IPS-18c (cell line): ENCODE results near the gene CIB1.
A peak's percentile ranks its signal among the peaks of the same experiment; 100 is the strongest.
"Not testable (repeated sequence)": the region's sequence is repeated elsewhere in the genome, so short reads cannot be mapped to it uniquely, and the experiment has no call there.

Source experiments
- H3K4me3 ChIP-seq: 2 replicates; pipeline ENCODE4 v1.7.0; 2013; ENCODE audit warnings: low read depth, mild to moderate bottlenecking, low read length, moderate library complexity; ENCODE audit not compliant: insufficient read depth
- H3K9me3 ChIP-seq: one replicate; pipeline ENCODE4 v1.6.1; 2013; ENCODE audit warnings: mild to moderate bottlenecking, low read length, moderate library complexity; ENCODE audit not compliant: control insufficient read depth, insufficient read depth

The CIB1 gene

DNA sequence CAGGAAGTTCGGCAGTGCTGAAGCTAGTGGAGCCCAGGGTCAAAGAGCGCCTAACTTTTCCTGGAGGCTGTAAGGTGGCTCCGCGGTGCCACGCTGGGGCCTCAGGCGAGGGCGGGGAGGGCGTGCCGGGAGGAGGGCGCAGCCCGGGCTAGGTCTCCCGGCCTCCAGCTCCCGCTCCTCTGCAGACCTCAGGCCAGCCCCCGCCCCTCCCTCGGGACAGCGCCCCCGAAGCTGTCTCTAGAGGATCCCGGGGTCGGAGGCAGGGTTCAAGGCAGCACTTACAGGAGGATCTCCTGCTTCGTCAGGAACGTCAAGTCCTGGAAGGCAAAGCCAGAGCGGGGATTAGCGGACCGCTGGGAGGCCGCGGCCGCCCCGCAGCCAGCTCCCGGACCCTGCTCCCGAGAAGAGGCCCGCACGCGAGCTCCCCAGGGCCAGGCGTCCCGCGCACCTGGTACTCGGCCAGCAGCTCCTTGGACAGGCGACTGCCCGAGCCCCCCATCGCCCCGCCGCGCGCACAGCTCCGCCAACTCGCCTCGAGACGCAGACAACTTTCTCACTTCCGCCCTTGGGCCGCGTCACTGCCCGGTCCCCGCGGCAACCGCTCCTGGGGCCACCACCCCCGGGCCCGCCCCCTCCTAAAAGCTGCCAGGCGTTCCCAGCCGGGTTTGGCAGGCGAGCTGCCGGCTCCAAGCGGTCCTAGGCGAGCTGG is at the start of gene CIB1:
CIB1 (minus strand) TSS at position 555 of the 709 bp plus-strand sequence; CDS start at position 499, 56 bp downstream.
- Histone ChIP-seq H3K9me3 (no peaks in the 10 kb centered on the region), H3K4me3 (peak within 1 kb of the TSS; percentile 79)

DNA sequence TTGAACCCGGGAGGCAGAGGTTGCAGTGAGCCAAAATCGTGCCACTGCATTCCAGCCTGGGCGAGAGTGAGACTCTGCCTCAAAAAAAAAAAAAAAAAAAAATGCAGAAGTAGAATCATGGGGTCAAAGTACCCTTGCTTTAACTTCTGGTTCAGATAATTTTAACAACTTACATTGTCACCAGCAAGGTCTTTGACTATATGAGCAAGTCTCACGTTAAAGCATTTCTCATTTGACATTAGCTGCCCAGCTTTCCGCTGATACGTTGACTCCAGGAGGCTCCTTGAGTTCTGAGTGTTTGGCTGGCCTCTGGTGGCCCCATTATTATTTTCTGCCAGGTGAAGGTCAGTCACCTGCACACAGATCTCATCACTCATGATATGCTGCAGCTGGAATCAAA is 47.9 kb upstream of the CIB1 start:
- not testable (repeated sequence) for H3K9me3 ChIP-seq, H3K4me3 ChIP-seq

DNA sequence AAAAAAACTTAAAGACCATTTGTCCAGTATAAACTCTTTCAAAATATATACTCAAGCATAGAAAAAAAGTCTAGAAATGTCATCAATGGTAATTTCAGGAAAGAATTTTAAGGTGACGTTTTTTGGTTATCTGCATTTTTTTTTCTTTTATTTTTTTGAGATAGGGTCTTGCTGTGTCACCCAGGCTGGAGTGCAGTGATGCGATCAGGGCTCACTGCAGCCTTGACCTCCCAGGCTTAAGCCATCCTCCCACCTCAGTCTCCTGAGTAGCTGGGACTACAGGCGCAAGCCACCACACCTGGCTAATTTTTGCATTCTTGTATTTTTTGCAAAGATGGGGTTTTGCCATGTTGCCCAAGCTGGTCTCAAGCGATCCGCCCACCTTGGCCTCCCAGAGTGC is 47.0 kb upstream of the CIB1 start:
- not testable (repeated sequence) for H3K9me3 ChIP-seq, H3K4me3 ChIP-seq

DNA sequence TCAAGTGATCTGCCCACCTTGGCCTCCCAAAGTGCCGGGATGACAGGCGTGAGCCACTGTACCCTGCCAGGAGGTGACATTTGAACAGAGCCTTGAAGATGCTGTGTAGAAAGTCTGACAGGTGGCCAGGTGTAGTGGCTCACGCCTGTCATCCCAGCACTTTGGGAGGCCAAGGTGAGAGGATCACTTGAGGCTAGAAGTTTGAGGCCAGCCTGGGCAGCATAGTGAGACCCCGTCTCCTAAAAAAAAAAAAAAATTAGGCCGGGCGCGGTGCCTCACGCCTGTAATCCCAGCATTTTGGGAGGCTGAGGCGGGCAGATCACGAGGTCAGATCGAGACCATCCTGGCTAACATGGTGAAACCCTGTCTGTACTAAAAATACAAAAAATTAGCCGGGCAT is 44.7 kb upstream of the CIB1 start:
- H3K9me3 ChIP-seq, H3K4me3 ChIP-seq: not testable (repeated sequence)

DNA sequence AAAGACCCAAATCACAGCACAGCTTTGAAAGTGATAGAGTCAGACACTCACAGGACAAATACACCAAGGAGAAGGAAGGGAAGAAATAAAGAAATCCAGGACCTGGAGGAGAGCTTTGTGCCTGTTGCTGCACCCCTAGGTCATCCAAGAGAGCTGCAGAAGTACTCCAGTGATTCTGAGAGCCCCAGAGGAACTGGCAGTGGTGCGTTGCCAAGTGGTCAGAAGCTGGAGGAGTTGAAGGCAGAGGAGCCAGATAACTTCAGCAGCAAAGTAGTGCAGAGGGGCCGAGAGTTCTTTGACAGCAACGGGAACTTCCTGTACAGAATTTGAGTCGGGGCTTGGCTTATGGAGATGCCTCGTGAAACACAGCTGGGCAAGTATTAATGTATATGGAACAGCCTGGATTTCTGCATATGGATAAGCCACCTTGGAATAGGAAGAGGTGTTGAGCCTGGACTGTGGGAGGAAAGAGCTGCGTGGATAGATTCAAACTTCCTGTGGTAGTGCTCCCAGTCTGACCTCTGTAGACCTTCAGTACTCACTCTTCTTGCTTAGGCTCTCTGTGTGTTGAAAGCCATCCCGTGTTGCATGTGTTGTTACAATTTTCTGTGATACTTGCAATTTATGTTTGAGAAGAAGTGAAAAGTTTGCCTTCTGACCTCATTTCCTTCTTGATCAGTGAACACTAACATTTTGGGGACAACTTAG is 37.9 kb upstream of the CIB1 start:
- no peak overlapping the region for H3K4me3 ChIP-seq

DNA sequence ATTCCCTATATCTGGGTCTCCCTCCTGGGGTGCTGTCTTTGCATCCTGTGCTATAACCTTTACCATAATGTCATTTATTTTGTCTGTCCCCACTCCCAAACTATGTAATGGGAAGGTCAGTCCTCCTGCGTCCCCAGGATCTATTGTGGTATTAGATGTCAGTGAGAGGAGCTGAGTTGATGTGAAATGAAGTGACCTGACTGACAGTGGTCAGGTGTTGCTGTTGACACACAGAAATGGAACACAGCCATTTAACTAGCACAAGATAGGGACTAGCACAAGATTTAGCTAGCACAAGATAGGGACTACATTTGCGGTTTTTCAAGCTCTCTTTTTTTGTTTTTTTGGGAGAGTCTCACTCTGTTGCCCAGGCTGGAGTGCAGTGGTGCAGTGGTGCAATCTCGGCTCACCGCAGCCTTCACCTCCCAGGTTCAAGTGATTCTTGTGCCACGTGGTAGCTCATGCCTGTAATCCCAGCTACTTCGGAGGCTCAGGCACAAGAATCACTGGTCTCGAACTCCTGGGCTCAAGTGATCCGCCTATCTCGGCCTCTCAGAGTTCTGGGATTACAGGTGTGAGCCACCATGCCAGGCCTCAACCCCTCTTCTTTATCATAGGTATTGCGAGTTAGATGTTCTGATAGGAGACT is 36.9 kb upstream of the CIB1 start:
- Histone ChIP-seq H3K4me3 (no peak overlapping the region), H3K9me3 (peaks cover 3% of the 10 kb centered on the region)

More for the DNA sequence above, 37.9 kb upstream of the CIB1 start:
- H3K9me3 ChIP-seq = peaks cover 3% of the 10 kb centered on the region

DNA sequence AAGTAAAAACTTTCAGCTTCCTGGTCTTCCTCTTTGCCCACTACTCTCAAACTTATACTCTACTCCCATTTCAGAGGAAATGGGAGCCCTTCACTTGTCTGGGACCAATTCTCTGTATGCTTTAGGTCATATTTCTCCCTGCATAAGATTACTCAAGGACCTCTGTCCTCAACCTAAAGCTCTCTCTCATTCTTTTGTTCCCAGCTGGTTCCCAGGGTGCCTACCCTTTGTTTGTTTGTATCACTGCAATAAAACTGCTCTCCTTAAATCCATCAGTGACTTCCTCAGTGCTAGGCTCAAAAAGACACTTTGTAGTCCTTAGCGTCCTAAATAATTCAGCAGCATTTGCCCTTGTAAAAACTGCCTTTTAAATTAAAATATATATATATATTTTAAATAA is 34.7 kb upstream of the CIB1 start:
- H3K9me3 ChIP-seq = peaks cover 3% of the 10 kb centered on the region
- H3K4me3 ChIP-seq = peak overlapping the region; percentile 11; the same call in 1 of the 2 replicates

DNA sequence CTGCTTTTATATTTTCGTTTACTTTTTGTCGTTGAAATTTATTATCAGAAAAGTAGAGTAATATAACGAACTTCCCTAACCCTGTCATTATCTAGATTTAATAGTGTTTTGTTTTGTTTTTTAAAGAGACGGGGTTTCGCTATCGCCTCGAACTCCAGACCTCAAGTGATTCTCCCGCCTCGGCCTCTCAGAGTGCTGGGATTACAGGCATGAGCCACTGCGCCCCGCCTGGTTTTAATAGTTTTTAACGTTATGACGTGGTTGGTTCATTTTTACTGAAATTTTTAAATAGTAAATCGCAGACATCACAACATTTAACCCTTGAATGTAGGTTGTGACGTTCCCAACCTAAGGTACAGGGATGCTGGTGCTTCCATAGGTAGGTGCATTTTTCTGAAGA is 32.7 kb upstream of the CIB1 start:
- peaks cover 3% of the 10 kb centered on the region for H3K9me3 ChIP-seq
- H3K4me3 ChIP-seq = peak overlapping the region; percentile 97

DNA sequence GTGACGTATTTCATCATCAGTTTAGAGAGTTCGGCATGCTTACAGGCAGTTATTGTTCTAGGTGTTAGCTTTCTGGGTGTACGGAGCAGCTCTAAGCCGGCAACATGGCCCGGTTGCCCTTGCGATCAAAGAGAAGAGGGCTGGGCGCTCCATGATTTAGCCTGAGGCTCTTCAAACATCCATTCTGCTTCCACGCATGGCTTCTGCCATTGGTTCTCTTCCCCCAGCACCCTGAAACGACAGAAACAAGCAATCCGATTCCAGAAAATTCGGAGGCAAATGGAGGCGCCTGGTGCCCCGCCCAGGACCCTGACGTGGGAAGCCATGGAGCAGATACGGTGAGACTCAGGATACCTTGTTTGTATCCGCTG is 32.3 kb upstream of the CIB1 start:
- peaks cover under 1% of the 10 kb centered on the region for H3K9me3 ChIP-seq
- H3K4me3 ChIP-seq = peak overlapping the region; percentile 97

DNA sequence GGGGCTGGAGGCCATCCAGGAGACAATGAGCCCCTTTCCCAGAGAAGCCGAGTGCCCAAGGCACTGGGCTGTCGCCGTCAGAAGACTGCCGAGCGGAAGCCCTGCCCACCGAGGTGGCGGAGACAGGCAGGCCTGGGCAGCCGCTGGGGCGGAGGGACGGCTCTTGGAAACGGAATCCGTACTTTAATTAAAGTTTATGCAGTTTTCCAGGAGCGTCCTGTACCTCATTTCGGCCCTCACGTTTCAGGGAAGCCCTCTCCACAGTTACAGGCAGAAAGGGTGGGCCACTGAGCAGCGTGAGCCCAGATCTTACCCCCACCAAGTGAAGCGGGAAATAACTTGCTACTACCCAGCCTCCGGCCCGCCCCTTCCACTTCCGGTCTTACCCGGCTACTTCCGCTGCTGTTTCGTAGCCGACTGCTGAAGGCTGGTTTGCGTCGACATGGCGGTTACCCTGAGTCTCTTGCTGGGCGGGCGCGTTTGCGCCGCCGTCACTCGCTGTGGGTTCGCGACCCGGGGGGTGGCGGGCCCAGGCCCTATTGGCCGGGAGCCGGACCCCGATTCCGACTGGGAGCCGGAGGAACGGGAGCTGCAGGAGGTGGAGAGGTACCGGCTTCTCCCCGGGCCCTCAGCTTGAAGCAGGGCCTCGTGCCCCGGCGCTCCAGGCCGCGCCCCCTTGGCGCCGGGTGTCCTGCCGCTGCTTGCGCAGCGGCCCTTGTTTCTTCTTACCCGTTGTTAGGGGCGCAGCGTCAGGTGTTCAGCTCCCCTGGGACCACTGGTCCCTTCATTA is 31.7 kb upstream of the CIB1 start, which contains the start of gene NGRN:
NGRN (plus strand) TSS at position 402 of the 790 bp plus-strand sequence; CDS start at position 443, 41 bp downstream.
- H3K9me3 ChIP-seq = no peaks in the 10 kb centered on the region

DNA sequence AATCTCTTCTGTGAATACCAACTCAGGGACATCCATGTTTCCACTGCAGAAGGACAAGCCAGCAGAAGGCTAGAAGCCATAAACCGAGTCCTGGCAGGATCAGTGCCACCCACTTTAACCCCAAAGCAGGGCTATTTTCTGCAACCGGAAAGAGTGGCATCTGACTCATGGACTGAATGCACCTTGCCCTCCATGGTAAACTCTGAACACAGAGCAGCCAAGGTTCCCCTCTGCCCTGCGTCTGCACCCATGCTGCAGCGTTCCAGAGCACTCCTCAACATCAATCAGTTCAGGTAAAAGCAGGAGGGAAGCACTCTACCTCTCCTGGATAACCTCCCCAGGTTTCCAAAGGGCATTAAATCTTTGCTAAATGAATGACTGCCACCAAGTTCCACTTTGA is 30.9 kb upstream of the CIB1 start:
- peak overlapping the region; percentile 97 for H3K4me3 ChIP-seq
- no peaks in the 10 kb centered on the region for H3K9me3 ChIP-seq

More for the DNA sequence above, 31.7 kb upstream of the CIB1 start, which contains the start of gene NGRN:
- peak within 1 kb of the TSS; percentile 97 for H3K4me3 ChIP-seq

DNA sequence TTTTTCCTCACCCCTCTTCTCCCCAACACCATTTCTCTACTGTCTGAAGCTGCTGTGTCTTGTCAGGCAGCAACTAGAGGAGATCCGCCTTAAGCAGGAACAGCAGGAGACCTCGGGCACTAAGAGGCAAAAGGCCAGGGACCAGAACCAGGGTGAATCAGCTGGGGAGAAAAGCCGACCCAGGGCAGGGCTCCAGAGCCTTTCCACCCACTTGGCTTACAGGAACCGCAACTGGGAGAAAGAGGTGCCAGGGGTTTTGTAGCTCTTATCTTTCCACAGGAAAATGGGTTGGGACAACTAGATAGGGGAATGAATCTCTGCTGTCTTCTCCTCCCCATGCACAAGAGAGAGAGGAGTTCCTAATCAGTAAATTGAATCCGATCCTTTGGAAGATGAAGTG is 28.7 kb upstream of the CIB1 start:
- H3K4me3 ChIP-seq = no peak overlapping the region
- no peaks in the 10 kb centered on the region for H3K9me3 ChIP-seq

DNA sequence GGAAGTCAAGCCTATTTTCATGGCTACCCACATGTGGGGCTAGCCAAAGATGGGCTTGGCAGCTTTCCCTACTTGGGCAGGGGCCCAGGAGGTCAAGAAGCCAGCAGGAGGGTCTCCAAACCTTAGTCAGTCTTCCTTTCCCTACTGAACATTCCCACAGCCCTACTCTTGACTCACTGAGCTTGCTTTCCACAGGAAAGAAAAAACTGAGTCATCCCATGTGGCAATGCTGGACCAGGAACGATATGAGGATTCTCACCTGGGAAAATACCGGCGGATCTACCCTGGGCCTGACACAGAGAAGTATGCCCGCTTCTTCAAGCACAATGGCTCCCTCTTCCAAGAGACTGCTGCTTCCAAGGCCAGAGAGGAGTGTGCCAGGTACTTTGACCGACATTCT is 28.1 kb upstream of the CIB1 start:
- Histone ChIP-seq H3K4me3 (no peak overlapping the region), H3K9me3 (no peaks in the 10 kb centered on the region)

DNA sequence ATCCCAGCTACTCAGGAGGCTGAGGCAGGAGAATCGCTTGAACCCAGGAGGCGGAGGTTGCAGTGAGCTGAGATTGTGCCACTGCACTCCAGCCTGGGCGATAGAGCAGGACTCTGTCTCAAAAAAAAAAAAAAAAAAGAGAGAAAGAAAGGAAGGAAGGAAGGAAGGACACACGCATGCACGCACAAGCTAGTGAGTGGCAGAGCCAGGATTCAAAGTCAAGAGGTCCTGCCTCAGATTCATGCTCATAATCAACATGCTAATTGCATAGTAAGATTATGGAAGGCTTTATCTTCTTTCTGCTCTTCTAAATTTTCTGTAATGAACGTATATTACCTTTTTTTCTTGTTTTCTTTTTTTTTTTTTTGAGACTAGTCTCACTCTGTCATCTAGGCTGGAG is 27.0 kb upstream of the CIB1 start:
- H3K9me3 ChIP-seq, H3K4me3 ChIP-seq: not testable (repeated sequence)

DNA sequence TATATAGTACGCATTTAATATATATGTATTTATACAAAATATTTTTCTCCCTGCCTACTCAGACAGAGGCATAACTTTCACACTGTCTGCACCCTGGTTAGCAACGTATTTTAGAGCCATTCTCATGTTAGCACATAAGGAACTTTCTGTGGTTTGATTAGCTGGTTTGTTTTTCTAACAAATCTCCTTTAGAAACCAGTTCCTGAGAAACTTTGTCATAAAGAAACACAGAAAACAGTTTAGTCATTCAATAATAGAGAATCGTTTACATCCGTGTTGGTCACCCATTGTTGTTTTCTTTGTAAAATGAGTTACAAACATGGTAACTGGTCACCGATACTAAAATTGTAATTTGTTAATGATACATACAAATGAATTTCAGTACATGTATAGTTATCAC is 25.8 kb upstream of the CIB1 start:
- no peaks in the 10 kb centered on the region for H3K9me3 ChIP-seq
- H3K4me3 ChIP-seq = no peak overlapping the region

DNA sequence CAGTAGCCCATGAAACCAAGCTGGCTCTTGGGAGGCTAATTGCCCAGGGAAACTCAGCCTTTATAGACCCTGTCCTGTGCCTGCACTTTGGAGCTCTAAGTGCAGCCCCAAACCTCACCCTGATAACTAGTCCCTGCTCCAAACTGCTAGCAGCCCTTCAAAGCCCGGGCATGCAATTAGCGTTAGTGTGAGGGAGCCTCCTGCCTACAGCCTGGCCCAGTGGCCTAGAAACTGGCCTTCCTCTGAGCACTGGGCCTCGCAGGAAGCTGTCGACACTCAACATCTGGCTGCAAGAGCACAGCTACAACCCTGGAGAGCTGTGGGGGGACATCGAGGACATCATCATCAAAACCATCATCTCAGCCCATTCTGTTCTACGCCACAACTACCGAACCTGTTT is 24.0 kb upstream of the CIB1 start:
- H3K4me3 ChIP-seq = no peak overlapping the region
- H3K9me3 ChIP-seq = no peaks in the 10 kb centered on the region

DNA sequence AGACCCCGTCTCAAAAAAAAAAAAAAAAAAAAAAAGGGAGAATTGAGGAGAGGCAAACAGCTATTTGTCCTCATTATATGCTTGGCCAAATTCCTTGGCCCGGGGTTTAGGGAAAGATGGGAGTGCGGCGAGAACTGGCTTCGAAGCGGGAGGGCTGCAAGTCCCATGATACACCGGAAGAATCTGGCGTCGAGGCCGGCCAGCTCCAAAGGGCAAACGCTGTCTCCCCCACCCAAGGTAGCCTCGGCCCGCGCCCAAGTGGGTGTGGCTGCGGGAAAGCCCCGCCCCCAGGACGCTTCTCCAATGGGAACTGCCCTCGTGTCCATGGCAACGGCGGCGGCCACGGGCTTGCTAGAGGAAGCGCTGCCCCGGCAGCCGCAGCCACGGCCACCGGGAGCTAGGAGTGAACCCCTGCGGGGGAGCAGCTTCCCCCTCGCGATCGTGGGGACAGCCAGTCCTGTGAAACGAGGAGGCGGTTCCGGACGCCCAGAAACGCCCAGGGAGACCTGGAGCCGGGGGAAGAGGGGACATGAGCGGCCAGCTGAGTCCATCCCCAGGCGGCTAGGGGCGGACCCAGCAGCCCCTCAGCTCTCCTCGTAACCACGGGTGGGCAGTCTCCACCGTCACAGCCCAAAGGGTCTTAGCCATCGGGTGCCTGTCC is 15.6 kb upstream of the CIB1 start, which contains the start of gene TTLL13:
TTLL13 (plus strand) TSS at position 354 of the 661 bp plus-strand sequence. CDS start 1,075 bp downstream, outside the sequence.
- H3K9me3 ChIP-seq = no peaks in the 10 kb centered on the region
- peak within 1 kb of the TSS; percentile 65 for H3K4me3 ChIP-seq
